ENCODE results near the gene HOXD3. TPM values are rescaled to one million over a fixed set of nuclear protein-coding genes. Genes with fewer than 3 reads are reported as not detected.

The HOXD3 gene
- polyA plus RNA-seq, 3 donors: not detected

DNA sequence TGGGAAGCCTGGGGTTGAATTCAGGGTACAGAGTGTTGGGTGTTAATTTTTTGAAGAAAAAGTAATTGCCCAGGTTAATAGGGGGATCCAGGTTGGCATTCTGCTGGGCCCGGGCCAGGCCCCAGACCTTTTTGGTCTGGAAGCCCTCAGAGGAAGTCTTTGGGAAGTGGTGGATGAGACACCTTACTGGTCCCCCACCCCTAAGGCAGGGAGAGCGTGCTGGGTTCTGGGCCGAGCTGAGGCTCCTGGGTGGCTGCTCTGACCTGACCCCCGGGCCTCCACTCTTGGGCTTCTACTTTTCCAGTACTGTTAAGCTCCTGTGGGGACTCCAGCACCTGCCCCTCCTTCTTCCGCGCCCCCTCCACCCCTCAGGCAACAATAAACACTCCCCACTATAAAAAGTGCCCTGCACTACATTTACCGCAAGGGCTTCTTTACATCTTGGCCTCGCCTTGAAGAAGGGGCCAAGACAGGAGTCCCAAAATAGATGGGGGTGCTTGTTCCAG lies 753 bp upstream of the HOXD3 start:
- Histone ChIP-seq H3K9me3 (replicated peaks in 1 of 2; ENCODE audit: control insufficient read depth in 1 of 2, insufficient read depth in 1 of 2, low read length in 2 of 2) (peaks cover 4 to 39% of the 10 kb centered on the region in 2 donors), H3K27ac (ENCODE audit: low read depth in 1 of 2, low read length in 2 of 2) (no peak overlapping the region), H3K4me1 (ENCODE audit: control insufficient read depth in 1 of 2, insufficient read depth in 2 of 2, low read length in 2 of 2) (no peaks in the 10 kb centered on the region), H3K4me2 (replicated peaks; ENCODE audit: extremely low read depth, low read length, poor library complexity, severe bottlenecking) (no peak overlapping the region), H3K36me3 (replicated peaks in 1 of 2; ENCODE audit: control insufficient read depth in 1 of 2, insufficient read depth in 2 of 2, low read length in 2 of 2) (no peaks in the 10 kb centered on the region), H4K20me1 (ENCODE audit: insufficient read depth, low read length) (no peaks in the 10 kb centered on the region), H2AFZ (ENCODE audit: insufficient read depth, low read depth, low read length, poor library complexity, severe bottlenecking) (no peak overlapping the region), H3K27me3 (ENCODE audit: control insufficient read depth in 2 of 2, insufficient read depth in 2 of 2, low read length in 2 of 2) (peaks cover 89 to 100% of the 10 kb centered on the region in 2 donors), H3K9ac (ENCODE audit: insufficient read depth, low read length, poor library complexity, severe bottlenecking) (no peak overlapping the region), H3K79me2 (ENCODE audit: insufficient read depth, low read length) (no peaks in the 10 kb centered on the region), H3K4me3 (replicated peaks in 1 of 3; ENCODE audit: low read depth in 2 of 3, low read length in 3 of 3) (no peak overlapping the region)
- peaks cover 0 to 2% of the 10 kb centered on the region in 2 donors for H3K36me3 Mint-ChIP-seq
- peaks cover 11% of the 10 kb centered on the region for H3K4me1 Mint-ChIP-seq
- no peak overlapping the region for H3K27ac Mint-ChIP-seq
- H3K27me3 Mint-ChIP-seq (ENCODE audit: low read depth in 3 of 3): peaks cover 92 to 100% (median 96%) of the 10 kb centered on the region in 3 donors
- TF ChIP-seq, protein P1, sequence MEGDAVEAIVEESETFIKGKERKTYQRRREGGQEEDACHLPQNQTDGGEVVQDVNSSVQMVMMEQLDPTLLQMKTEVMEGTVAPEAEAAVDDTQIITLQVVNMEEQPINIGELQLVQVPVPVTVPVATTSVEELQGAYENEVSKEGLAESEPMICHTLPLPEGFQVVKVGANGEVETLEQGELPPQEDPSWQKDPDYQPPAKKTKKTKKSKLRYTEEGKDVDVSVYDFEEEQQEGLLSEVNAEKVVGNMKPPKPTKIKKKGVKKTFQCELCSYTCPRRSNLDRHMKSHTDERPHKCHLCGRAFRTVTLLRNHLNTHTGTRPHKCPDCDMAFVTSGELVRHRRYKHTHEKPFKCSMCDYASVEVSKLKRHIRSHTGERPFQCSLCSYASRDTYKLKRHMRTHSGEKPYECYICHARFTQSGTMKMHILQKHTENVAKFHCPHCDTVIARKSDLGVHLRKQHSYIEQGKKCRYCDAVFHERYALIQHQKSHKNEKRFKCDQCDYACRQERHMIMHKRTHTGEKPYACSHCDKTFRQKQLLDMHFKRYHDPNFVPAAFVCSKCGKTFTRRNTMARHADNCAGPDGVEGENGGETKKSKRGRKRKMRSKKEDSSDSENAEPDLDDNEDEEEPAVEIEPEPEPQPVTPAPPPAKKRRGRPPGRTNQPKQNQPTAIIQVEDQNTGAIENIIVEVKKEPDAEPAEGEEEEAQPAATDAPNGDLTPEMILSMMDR (IDR thresholded peaks at IDR 0.05): no peak
- WGBS (ENCODE audit: insufficient coverage): 15% methylated on average over 4 of the region's 8 CpGs
- DNase-seq: no peak
- peaks cover 0 to 37% (median 12%) of the 10 kb centered on the region in 7 donors for H3K9me3 Mint-ChIP-seq
- H3K4me3 Mint-ChIP-seq: peak overlapping the region in 1 of 2 donors; percentile 63
- intact Hi-C loops (cut with micrococcal nuclease): no loop called here

DNA sequence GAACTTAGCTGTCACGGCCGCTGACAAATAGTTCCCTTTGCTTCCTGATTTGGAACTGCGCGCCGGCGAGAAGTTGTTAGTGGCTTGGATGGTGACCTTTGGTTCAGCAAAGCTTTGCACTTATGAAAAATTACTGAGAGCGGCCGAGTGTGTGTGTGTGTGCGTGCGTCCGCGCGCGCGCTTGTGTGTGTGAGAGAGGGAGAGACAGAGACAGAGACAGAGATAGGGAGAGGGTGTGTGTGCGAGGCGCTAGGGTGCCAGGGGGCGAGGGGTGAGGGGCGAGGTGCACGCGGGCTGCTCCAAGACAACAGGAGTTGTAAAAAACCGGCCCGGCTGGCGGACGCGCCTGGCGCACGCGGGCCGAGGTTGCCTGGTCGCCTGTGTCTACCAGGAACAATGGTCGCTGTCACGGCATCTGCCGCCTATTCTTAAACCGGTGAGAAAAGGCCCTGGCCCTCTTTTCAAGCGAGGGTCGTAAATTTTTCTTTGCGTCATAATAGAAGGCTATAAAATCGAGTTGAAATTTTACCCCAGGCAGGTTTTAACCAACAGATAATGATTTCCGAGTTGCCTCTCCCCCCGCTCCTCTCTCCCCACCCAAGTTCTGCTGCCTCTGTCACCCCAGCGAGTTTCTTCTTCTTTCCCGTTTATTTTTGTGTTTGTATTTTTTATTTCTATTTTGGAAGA lies 535 bp downstream of the HOXD3 start:
- H3K4me3 ChIP-seq (replicated peaks in 1 of 3; ENCODE audit: low read depth in 2 of 3, low read length in 3 of 3): no peak overlapping the region
- no peaks in the 10 kb centered on the region for H3K79me2 ChIP-seq (ENCODE audit: insufficient read depth, low read length)
- no peak for DNase-seq
- TF ChIP-seq, protein P1 (IDR thresholded peaks at IDR 0.05): no peak
- H3K4me2 ChIP-seq (replicated peaks; ENCODE audit: extremely low read depth, low read length, poor library complexity, severe bottlenecking): no peak overlapping the region
- peaks cover 4 to 30% of the 10 kb centered on the region in 2 donors for H3K9me3 ChIP-seq (replicated peaks in 1 of 2; ENCODE audit: control insufficient read depth in 1 of 2, insufficient read depth in 1 of 2, low read length in 2 of 2)
- 4% methylated on average over 33 of the region's 43 CpGs for WGBS (ENCODE audit: insufficient coverage)
- H3K36me3 ChIP-seq (replicated peaks in 1 of 2; ENCODE audit: control insufficient read depth in 1 of 2, insufficient read depth in 2 of 2, low read length in 2 of 2): no peaks in the 10 kb centered on the region
- H3K27ac ChIP-seq (ENCODE audit: low read depth in 1 of 2, low read length in 2 of 2): no peak overlapping the region
- H3K27ac Mint-ChIP-seq: no peak overlapping the region
- H4K20me1 ChIP-seq (ENCODE audit: insufficient read depth, low read length): no peaks in the 10 kb centered on the region
- no peaks in the 10 kb centered on the region for H3K4me1 ChIP-seq (ENCODE audit: control insufficient read depth in 1 of 2, insufficient read depth in 2 of 2, low read length in 2 of 2)
- peaks cover 90 to 100% of the 10 kb centered on the region in 2 donors for H3K27me3 ChIP-seq (ENCODE audit: control insufficient read depth in 2 of 2, insufficient read depth in 2 of 2, low read length in 2 of 2)
- H3K4me1 Mint-ChIP-seq: peaks cover 9% of the 10 kb centered on the region
- H3K36me3 Mint-ChIP-seq: peaks cover 0 to 1% of the 10 kb centered on the region in 2 donors
- H3K27me3 Mint-ChIP-seq (ENCODE audit: low read depth in 3 of 3): peaks cover 94 to 100% (median 97%) of the 10 kb centered on the region in 3 donors
- peaks cover 0 to 33% (median 12%) of the 10 kb centered on the region in 7 donors for H3K9me3 Mint-ChIP-seq
- peak overlapping the region in 1 of 2 donors; percentile 75 for H3K4me3 Mint-ChIP-seq
- no peak overlapping the region for H2AFZ ChIP-seq (ENCODE audit: insufficient read depth, low read depth, low read length, poor library complexity, severe bottlenecking)
- intact Hi-C loops (cut with micrococcal nuclease): no loop called here
- H3K9ac ChIP-seq (ENCODE audit: insufficient read depth, low read length, poor library complexity, severe bottlenecking): no peak overlapping the region

Measured in CD14-positive monocyte (primary cell).